Breast epithelium (tissue), 4 donors: ENCODE data around the gene PKD1. TPM values are rescaled to one million over a fixed set of nuclear protein-coding genes. Genes with fewer than 3 reads are reported as not detected.
A peak's percentile ranks its signal among the peaks of the same experiment; 100 is the strongest.
"Not testable (repeated sequence)": the region's sequence is repeated elsewhere in the genome, so short reads cannot be mapped to it uniquely, and the experiment has no call there.

ENCODE experiments used
- DNase-seq, 2 donors: peaks; one replicate each; pipeline ENCODE4 v3.0.0-alpha.2; 2019; ENCODE audit warnings: low spot score in 2 of 2
- H3K27ac ChIP-seq, 2 donors: fragments of 200-600 bp; sonication (generic) in 1 of 2; one replicate each; pipeline ENCODE4 v1.5.1; 2016 to 2019; ENCODE audit warnings: mild to moderate bottlenecking in 1 of 2
- H3K27me3 ChIP-seq, 2 donors: fragments of 200-600 bp; sonication (generic) in 1 of 2; one replicate each; pipeline versions ENCODE4 v1.5.1 to v1.6.0; 2017 to 2019; ENCODE audit warnings: control low read depth in 1 of 2, mild to moderate bottlenecking in 1 of 2
- H3K36me3 ChIP-seq: fragments of 200-600 bp; one replicate; pipeline ENCODE4 v1.5.1; 2019
- H3K4me1 ChIP-seq, 2 donors: fragments of 200-600 bp; sonication (generic); one replicate each; pipeline ENCODE4 v1.5.1; 2016 to 2019; ENCODE audit warnings: control low read depth in 1 of 2
- H3K4me3 ChIP-seq, 3 donors: fragments of 200-600 bp; sonication (generic); 1 replicate in 2 of 3; 2 replicates in 1 of 3; pipeline ENCODE4 v1.5.1; 2016 to 2019; ENCODE audit warnings: mild to moderate bottlenecking in 3 of 3, moderate library complexity in 2 of 3
- H3K9me3 ChIP-seq, 2 donors: fragments of 200-600 bp; sonication (generic) in 1 of 2; one replicate each; pipeline ENCODE4 v1.5.1; 2016 to 2019; ENCODE audit warnings: control low read depth in 1 of 2
- CTCF ChIP-seq, 3 donors: fragments of 450-650 bp; IDR thresholded peaks; one replicate each; pipeline ENCODE4 v1.5.1; 2016 to 2017; ENCODE audit warnings: antibody characterized with exemption in 3 of 3, mild to moderate bottlenecking in 3 of 3, moderate library complexity in 3 of 3
- POLR2A ChIP-seq: fragments of 450-650 bp; IDR thresholded peaks from one replicate; pipeline ENCODE4 v1.6.1; 2016; ENCODE audit warnings: antibody characterized with exemption, mild to moderate bottlenecking, moderate library complexity
- POLR2AphosphoS5 ChIP-seq, 3 donors: sonication (generic); formaldehyde crosslinking; IDR thresholded peaks; one replicate each; pipeline ENCODE4 v1.6.1; 2017; ENCODE audit warnings: antibody characterized with exemption in 3 of 3
- intact Hi-C: fragments of 100-400 bp; cut with DNase I; formaldehyde crosslinking; loops from one replicate; pipeline ENCODE4 v1.15.1; 2023; ENCODE audit warnings: low total_unique reads
- total RNA-seq, 3 donors: library from RNA; depleted of rRNA; stranded (reverse); fragments of >200 nt; gene quantifications; one replicate each; pipeline ENCODE4 v1.1.0, GENCODE V29; 2016

Gene PKD1
- total RNA-seq = 100 to 1,000 TPM in 2 of 3 donors, 10 to 100 TPM in 1; 74.2 to 110 (median 107) TPM

- DNase-seq = peak; percentile 98
- Histone ChIP-seq H3K27ac (peak within 1 kb of the TSS; percentile 69 to 88), H3K4me3 (peak within 1 kb of the TSS; percentile 46 to 74 (median 58))
- H3K36me3 ChIP-seq, H3K4me1 ChIP-seq, H3K9me3 ChIP-seq, H3K27me3 ChIP-seq: not testable (repeated sequence)
- TF ChIP-seq POLR2AphosphoS5 (IDR thresholded peaks at IDR 0.05) = peak in 2 of 3 donors; percentile 40 to 48
- intact Hi-C loops = loop anchor here (10.0 kb wide), 1 partner anchor 181 kb away; the partner anchor contains the start of genes NDUFB10 and RPL3L
These were observed at the start of gene PKD1 for GRCh38 chr16:2135770-2136490. PKD1 (minus strand) TSS chr16:2135898; CDS start chr16:2135689, 209 bp downstream.

- Histone ChIP-seq H3K36me3 (no peaks in the 10 kb centered on the region), H3K4me1 (no peaks in the 10 kb centered on the region), H3K27me3 (no peaks in the 10 kb centered on the region), H3K27ac (no peak overlapping the region), H3K4me3 (no peak overlapping the region), H3K9me3 (no peaks in the 10 kb centered on the region)
- TF ChIP-seq POLR2AphosphoS5 (IDR thresholded peaks at IDR 0.05) (no peak), CTCF (IDR thresholded peaks at IDR 0.05) (no peak), POLR2A (no peak)
- DNase-seq = no peak
- intact Hi-C loops = no loop called here
These were observed 49.3 kb upstream of the PKD1 start for GRCh38 chr16:2184962-2185361.

- TF ChIP-seq CTCF (IDR thresholded peaks at IDR 0.05) (no peak), POLR2AphosphoS5 (IDR thresholded peaks at IDR 0.05) (no peak), POLR2A (no peak)
- intact Hi-C loops = no loop called here
- Histone ChIP-seq H3K27me3 (no peaks in the 10 kb centered on the region), H3K27ac (no peak overlapping the region), H3K36me3 (no peaks in the 10 kb centered on the region), H3K4me3 (no peak overlapping the region), H3K9me3 (no peaks in the 10 kb centered on the region), H3K4me1 (no peaks in the 10 kb centered on the region)
- no peak for DNase-seq
These were observed 48.6 kb upstream of the PKD1 start for GRCh38 chr16:2184346-2184745.

GRCh38 chr16:2183671-2184070 lies 48.0 kb upstream of the PKD1 start:
- no peak overlapping the region for H3K27ac ChIP-seq
- H3K27me3 ChIP-seq = no peaks in the 10 kb centered on the region
- no peak for DNase-seq
- H3K4me3 ChIP-seq = no peak overlapping the region
- intact Hi-C loops = no loop called here
- H3K36me3 ChIP-seq = no peaks in the 10 kb centered on the region
- H3K4me1 ChIP-seq = no peaks in the 10 kb centered on the region
- H3K9me3 ChIP-seq = no peaks in the 10 kb centered on the region
- TF ChIP-seq POLR2AphosphoS5 (IDR thresholded peaks at IDR 0.05) = no peak
- no peak for TF ChIP-seq POLR2A
- no peak for TF ChIP-seq CTCF (IDR thresholded peaks at IDR 0.05)

- no peak for DNase-seq
- intact Hi-C loops = no loop called here
- Histone ChIP-seq H3K27me3 (no peaks in the 10 kb centered on the region), H3K4me1 (no peaks in the 10 kb centered on the region), H3K27ac (no peak overlapping the region), H3K4me3 (no peak overlapping the region), H3K9me3 (no peaks in the 10 kb centered on the region), H3K36me3 (no peaks in the 10 kb centered on the region)
- no peak for TF ChIP-seq POLR2AphosphoS5 (IDR thresholded peaks at IDR 0.05)
- TF ChIP-seq POLR2A = no peak
- TF ChIP-seq CTCF (IDR thresholded peaks at IDR 0.05) = no peak
These were observed 46.3 kb upstream of the PKD1 start for GRCh38 chr16:2181952-2182351.
